Fibroblast of lung (primary cell): ENCODE measurements around the gene MUC3A. TPM values are rescaled to one million over a fixed set of nuclear protein-coding genes. Genes with fewer than 3 reads are reported as not detected.

Experiments used
- DNase-seq, 2 donors: peaks; one replicate each; pipeline versions ENCODE4 v3.0.0 to v3.0.0-alpha.2; 2010; ENCODE audit warnings: low read depth in 2 of 2
- H2AFZ ChIP-seq: 2 replicates; pipeline ENCODE4 v1.5.1; 2012; ENCODE audit warnings: low read length, control low read depth, inconsistent platforms
- H3K27ac ChIP-seq: 2 replicates; pipeline ENCODE4 v1.5.1; 2011; ENCODE audit warnings: low read length, control low read depth; ENCODE audit not compliant: insufficient read depth
- H3K27me3 ChIP-seq: 2 replicates; pipeline ENCODE4 v1.5.1; 2011; ENCODE audit warnings: mild to moderate bottlenecking, low read length; ENCODE audit not compliant: control insufficient read depth, insufficient read depth
- H3K36me3 ChIP-seq: 2 replicates; pipeline ENCODE4 v1.5.1; 2011; ENCODE audit warnings: low read length; ENCODE audit not compliant: control insufficient read depth, insufficient read depth
- H3K4me1 ChIP-seq: 2 replicates; pipeline ENCODE4 v1.5.1; 2011; ENCODE audit warnings: low read length; ENCODE audit not compliant: control insufficient read depth, insufficient read depth; ENCODE audit errors: extremely low read depth
- H3K4me2 ChIP-seq: 2 replicates; pipeline ENCODE4 v1.5.1; 2011; ENCODE audit warnings: low read length, control low read depth; ENCODE audit not compliant: insufficient read depth; ENCODE audit errors: extremely low read depth
- H3K4me3 ChIP-seq, 4 experiments: fragments of 200-600 bp in 1 of 4; sonication (generic) in 1 of 4; replicated peaks in 1 of 4; 2 replicates each; pipeline ENCODE4 v1.5.1; 2011 to 2016; ENCODE audit warnings: low read length in 4 of 4, low read depth in 3 of 4, mild to moderate bottlenecking in 3 of 4, control low read depth in 2 of 4, inconsistent platforms in 1 of 4, mixed read lengths in 1 of 4; ENCODE audit not compliant: insufficient read depth in 1 of 4; ENCODE audit errors: control extremely low read depth in 1 of 4
- H3K79me2 ChIP-seq: 2 replicates; pipeline ENCODE4 v1.5.1; 2012; ENCODE audit warnings: mild to moderate bottlenecking, low read length, inconsistent platforms; ENCODE audit not compliant: control insufficient read depth, insufficient read depth
- H3K9ac ChIP-seq: 2 replicates; pipeline ENCODE4 v1.5.1; 2011; ENCODE audit warnings: mild to moderate bottlenecking, low read length, control low read depth; ENCODE audit not compliant: insufficient read depth
- H3K9me3 ChIP-seq: 2 replicates; pipeline ENCODE4 v1.5.1; 2012; ENCODE audit warnings: low read depth, low read length; ENCODE audit not compliant: control insufficient read depth, insufficient read depth
- H4K20me1 ChIP-seq: 2 replicates; pipeline ENCODE4 v1.5.1; 2011; ENCODE audit warnings: low read length; ENCODE audit not compliant: control insufficient read depth, insufficient read depth; ENCODE audit errors: extremely low read depth
- EZH2 ChIP-seq: IDR thresholded peaks from 2 replicates; pipeline ENCODE4 v1.5.1; 2012; ENCODE audit warnings: low read length, control low read depth, mild to moderate bottlenecking; ENCODE audit errors: missing control alignments
- polyA plus RNA-seq, 2 donors: library from polyadenylated mRNA; depleted of rRNA in 1 of 2; stranded (reverse) in 1 of 2; unstranded in 1 of 2; fragments of >200 nt; gene quantifications; 2 replicates each; pipeline ENCODE4 v1.2.1, GENCODE V29; 2011 to 2012; ENCODE audit warnings: missing spikeins in 1 of 2
- total RNA-seq: library from RNA; depleted of rRNA; stranded (reverse); fragments of >200 nt; gene quantifications from 2 replicates; pipeline ENCODE4 v1.2.1, GENCODE V29; 2014
- TF ChIP-seq, protein P1 (sequence below), 2 donors: IDR thresholded peaks in 1 of 2; conservative IDR thresholded peaks in 1 of 2; 1 replicate in 1 of 2; 2 replicates in 1 of 2; pipeline ENCODE4 v1.5.1; 2011 to 2012; ENCODE audit warnings: low read length in 2 of 2, control low read depth in 1 of 2, inconsistent platforms in 1 of 2, low read depth in 1 of 2, mild to moderate bottlenecking in 1 of 2

The MUC3A gene
- total and polyA plus RNA-seq, 2 donors (not counting 1 experiment from before 2014, with no cell fraction given): not detected

- Histone ChIP-seq H3K27me3 (peaks cover 37% of the 10 kb centered on the region), H3K79me2 (no peaks in the 10 kb centered on the region), H4K20me1 (no peaks in the 10 kb centered on the region), H3K4me2 (no peak overlapping the region), H3K4me1 (no peaks in the 10 kb centered on the region), H3K9me3 (no peaks in the 10 kb centered on the region), H3K4me3 (no peak overlapping the region), H3K27ac (no peak overlapping the region), H3K36me3 (no peaks in the 10 kb centered on the region), H2AFZ (no peak overlapping the region), H3K9ac (no peak overlapping the region)
- no peak for TF ChIP-seq EZH2
- TF ChIP-seq, protein P1, sequence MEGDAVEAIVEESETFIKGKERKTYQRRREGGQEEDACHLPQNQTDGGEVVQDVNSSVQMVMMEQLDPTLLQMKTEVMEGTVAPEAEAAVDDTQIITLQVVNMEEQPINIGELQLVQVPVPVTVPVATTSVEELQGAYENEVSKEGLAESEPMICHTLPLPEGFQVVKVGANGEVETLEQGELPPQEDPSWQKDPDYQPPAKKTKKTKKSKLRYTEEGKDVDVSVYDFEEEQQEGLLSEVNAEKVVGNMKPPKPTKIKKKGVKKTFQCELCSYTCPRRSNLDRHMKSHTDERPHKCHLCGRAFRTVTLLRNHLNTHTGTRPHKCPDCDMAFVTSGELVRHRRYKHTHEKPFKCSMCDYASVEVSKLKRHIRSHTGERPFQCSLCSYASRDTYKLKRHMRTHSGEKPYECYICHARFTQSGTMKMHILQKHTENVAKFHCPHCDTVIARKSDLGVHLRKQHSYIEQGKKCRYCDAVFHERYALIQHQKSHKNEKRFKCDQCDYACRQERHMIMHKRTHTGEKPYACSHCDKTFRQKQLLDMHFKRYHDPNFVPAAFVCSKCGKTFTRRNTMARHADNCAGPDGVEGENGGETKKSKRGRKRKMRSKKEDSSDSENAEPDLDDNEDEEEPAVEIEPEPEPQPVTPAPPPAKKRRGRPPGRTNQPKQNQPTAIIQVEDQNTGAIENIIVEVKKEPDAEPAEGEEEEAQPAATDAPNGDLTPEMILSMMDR (conservative IDR thresholded peaks at IDR 0.05 in 1 of 2, IDR thresholded peaks at IDR 0.05 in 1 of 2; ENCODE audit: low read depth in 1 of 2, low read length in 2 of 2): no peak
- no peak for DNase-seq
Observed at GRCh38 chr7:100968031-100968430, 18.7 kb downstream of the MUC3A start.

- no peaks in the 10 kb centered on the region for H3K9me3 ChIP-seq
- no peak for DNase-seq
- no peaks in the 10 kb centered on the region for H3K4me1 ChIP-seq
- H3K9ac ChIP-seq: no peak overlapping the region
- peaks cover 37% of the 10 kb centered on the region for H3K27me3 ChIP-seq
- no peak overlapping the region for H3K27ac ChIP-seq
- no peaks in the 10 kb centered on the region for H3K79me2 ChIP-seq
- no peak overlapping the region for H2AFZ ChIP-seq
- TF ChIP-seq EZH2: no peak
- TF ChIP-seq, protein P1 (conservative IDR thresholded peaks at IDR 0.05 in 1 of 2, IDR thresholded peaks at IDR 0.05 in 1 of 2; ENCODE audit: low read depth in 1 of 2, low read length in 2 of 2): no peak
- no peaks in the 10 kb centered on the region for H3K36me3 ChIP-seq
- H3K4me2 ChIP-seq: no peak overlapping the region
- no peak overlapping the region for H3K4me3 ChIP-seq
- no peaks in the 10 kb centered on the region for H4K20me1 ChIP-seq
Observed at GRCh38 chr7:100968650-100969049, 19.3 kb downstream of the MUC3A start.

- no peak within 1 kb of the TSS for H3K4me2 ChIP-seq
- H3K27ac ChIP-seq: no peak within 1 kb of the TSS
- H2AFZ ChIP-seq: no peak within 1 kb of the TSS
- H3K27me3 ChIP-seq: peaks cover 36% of the 10 kb centered on the region
- DNase-seq: no peak
- no peaks in the 10 kb centered on the region for H3K79me2 ChIP-seq
- no peak for TF ChIP-seq EZH2
- TF ChIP-seq, protein P1 (conservative IDR thresholded peaks at IDR 0.05 in 1 of 2, IDR thresholded peaks at IDR 0.05 in 1 of 2; ENCODE audit: low read depth in 1 of 2, low read length in 2 of 2): no peak
- no peaks in the 10 kb centered on the region for H3K36me3 ChIP-seq
- H4K20me1 ChIP-seq: no peaks in the 10 kb centered on the region
- no peaks in the 10 kb centered on the region for H3K4me1 ChIP-seq
- H3K9ac ChIP-seq: no peak within 1 kb of the TSS
- H3K4me3 ChIP-seq: no peak within 1 kb of the TSS
- H3K9me3 ChIP-seq: no peaks in the 10 kb centered on the region
Observed at GRCh38 chr7:100969066-100969615, 19.8 kb downstream of the MUC3A start, which contains the start of gene MUC12. Gene MUC12 (plus strand): TSS chr7:100969565. CDS start chr7:100969623, 58 bp downstream.
